Retinal pigment epithelial cell (primary cell): ENCODE measurements around the gene PRKN.
A peak's percentile ranks its signal among the peaks of the same experiment; 100 is the strongest.

Source experiments
- DNase-seq: peaks from one replicate; pipeline ENCODE4 v3.0.0-alpha.2; 2010; ENCODE audit warnings: low read depth
- H3K4me3 ChIP-seq: 2 replicates; pipeline ENCODE4 v1.5.1; 2011; ENCODE audit warnings: mild to moderate bottlenecking, low read length, control low read depth, moderate library complexity
- TF ChIP-seq, protein P1 (sequence below): conservative IDR thresholded peaks from 2 replicates; pipeline ENCODE4 v1.5.1; 2011; ENCODE audit warnings: low read depth, low read length, control low read depth, inconsistent platforms

Gene PRKN

DNA sequence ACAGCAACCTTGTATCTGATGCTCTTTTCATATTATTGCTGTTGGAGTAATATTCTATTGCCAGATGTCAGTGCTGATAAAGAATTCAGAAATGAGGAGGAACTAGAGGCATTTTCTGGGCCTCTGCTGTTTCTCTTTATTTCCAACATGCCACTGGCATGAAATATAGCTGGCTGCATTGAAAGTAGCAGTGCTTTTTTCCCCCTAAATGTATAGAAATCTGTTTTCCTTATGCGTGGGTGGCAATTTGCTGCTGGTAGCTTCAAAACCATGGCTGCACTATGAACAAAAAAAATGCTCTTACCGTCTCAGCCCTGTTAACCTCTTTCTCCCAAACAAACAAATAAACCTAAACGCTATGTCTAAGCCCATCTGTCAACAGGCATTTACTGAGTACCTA is 1011.4 kb downstream of the PRKN start:
- TF ChIP-seq, protein P1, sequence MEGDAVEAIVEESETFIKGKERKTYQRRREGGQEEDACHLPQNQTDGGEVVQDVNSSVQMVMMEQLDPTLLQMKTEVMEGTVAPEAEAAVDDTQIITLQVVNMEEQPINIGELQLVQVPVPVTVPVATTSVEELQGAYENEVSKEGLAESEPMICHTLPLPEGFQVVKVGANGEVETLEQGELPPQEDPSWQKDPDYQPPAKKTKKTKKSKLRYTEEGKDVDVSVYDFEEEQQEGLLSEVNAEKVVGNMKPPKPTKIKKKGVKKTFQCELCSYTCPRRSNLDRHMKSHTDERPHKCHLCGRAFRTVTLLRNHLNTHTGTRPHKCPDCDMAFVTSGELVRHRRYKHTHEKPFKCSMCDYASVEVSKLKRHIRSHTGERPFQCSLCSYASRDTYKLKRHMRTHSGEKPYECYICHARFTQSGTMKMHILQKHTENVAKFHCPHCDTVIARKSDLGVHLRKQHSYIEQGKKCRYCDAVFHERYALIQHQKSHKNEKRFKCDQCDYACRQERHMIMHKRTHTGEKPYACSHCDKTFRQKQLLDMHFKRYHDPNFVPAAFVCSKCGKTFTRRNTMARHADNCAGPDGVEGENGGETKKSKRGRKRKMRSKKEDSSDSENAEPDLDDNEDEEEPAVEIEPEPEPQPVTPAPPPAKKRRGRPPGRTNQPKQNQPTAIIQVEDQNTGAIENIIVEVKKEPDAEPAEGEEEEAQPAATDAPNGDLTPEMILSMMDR, result no peak
- no peak for DNase-seq
- H3K4me3 ChIP-seq, result no peak overlapping the region

- no peak overlapping the region for H3K4me3 ChIP-seq
- TF ChIP-seq, protein P1, result no peak
- DNase-seq, result no peak
These were observed 1015.6 kb downstream of the PRKN start for GRCh38 chr6:161711938-161712337.

- DNase-seq, result no peak
- no peak overlapping the region for H3K4me3 ChIP-seq
- TF ChIP-seq, protein P1, result no peak
These were observed 1016.1 kb downstream of the PRKN start for GRCh38 chr6:161711515-161711914.

DNA sequence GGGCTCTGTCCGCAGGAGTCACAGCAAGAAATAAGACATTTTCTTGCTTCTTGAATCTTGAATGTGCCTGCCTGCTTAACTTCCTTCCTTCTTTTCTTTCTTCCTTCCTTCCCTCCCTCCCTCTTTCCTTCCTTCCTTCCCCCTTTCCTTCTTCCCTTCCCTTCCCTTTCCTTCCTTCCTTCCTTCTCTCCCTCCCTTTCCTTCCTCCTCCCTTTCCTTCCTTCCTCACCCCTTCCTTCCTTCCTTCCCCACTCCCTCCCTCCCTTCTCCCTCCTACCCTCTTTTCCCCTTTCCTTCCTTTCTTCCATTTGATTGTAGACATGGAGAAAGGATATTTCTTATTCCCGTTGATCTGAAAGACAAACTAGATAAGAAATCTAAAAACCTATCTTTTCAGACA is 1016.9 kb downstream of the PRKN start:
- TF ChIP-seq, protein P1, result no peak
- DNase-seq, result no peak

DNA sequence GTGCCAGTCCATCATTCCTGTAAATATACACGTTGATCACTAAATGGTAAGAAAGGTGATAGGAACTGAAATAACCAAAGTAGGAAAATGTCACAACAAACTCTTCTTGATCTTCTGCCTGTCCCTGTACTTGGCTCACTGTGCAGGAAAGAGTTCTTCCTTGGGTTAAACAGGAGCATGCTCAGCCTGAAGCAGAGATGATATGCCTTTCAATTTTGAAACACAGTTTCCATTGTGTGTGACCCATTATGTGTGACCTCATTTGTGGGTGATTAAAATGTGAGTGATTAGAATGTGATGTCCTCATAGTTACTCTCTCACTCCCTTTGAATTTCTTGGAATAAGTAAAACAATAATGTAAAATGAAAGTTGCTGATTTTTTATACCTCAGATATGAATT is 1026.5 kb downstream of the PRKN start:
- no peak for DNase-seq
- TF ChIP-seq, protein P1, result no peak
- no peak overlapping the region for H3K4me3 ChIP-seq

More for the DNA sequence above, 1016.9 kb downstream of the PRKN start:
- H3K4me3 ChIP-seq, result no peak overlapping the region

- no peak overlapping the region for H3K4me3 ChIP-seq
- TF ChIP-seq, protein P1, result no peak
- no peak for DNase-seq
These were observed 1030.8 kb downstream of the PRKN start for GRCh38 chr6:161696801-161697200.

GRCh38 chr6:161694995-161695394 is 1032.6 kb downstream of the PRKN start:
- DNase-seq, result no peak
- TF ChIP-seq, protein P1, result peak; percentile 60
- H3K4me3 ChIP-seq, result no peak overlapping the region
